ENCODE results near the gene TASP1.

The TASP1 gene

DNA sequence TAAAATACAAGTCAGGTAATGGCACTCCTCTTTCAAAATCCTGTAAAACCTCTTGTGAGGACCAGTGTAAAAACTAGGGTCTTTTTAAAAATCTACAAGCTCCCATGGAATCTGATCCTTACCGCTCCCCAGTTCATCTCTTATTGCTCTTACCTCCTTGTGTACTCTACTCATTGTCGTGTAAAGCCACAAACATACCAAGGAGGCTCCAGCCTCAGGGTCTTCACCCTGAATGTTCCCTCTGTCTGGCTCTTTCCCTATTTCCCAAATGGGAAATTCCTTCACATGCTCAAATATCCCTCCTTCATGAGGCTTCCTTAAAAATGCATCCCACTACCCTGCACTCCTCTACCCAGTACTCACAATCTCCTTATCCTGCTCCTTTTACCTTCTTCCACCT, 67.1 kb downstream of the TASP1 start:
- no peak for DNase-seq (ENCODE audit: low spot score)
- Histone ChIP-seq H3K9me3 (ENCODE audit: severe bottlenecking) (no peaks in the 10 kb centered on the region), H3K27me3 (ENCODE audit: insufficient read depth, poor library complexity, severe bottlenecking) (no peaks in the 10 kb centered on the region), H3K27ac (ENCODE audit: poor library complexity, severe bottlenecking) (no peak overlapping the region), H3K4me3 (ENCODE audit: severe bottlenecking) (no peak overlapping the region), H3K36me3 (ENCODE audit: low read depth) (peaks cover 21% of the 10 kb centered on the region), H3K4me1 (ENCODE audit: insufficient read depth, poor library complexity, severe bottlenecking) (no peaks in the 10 kb centered on the region)
- no peak for ATAC-seq (ENCODE audit: low read depth)
- TF ChIP-seq, protein P1, sequence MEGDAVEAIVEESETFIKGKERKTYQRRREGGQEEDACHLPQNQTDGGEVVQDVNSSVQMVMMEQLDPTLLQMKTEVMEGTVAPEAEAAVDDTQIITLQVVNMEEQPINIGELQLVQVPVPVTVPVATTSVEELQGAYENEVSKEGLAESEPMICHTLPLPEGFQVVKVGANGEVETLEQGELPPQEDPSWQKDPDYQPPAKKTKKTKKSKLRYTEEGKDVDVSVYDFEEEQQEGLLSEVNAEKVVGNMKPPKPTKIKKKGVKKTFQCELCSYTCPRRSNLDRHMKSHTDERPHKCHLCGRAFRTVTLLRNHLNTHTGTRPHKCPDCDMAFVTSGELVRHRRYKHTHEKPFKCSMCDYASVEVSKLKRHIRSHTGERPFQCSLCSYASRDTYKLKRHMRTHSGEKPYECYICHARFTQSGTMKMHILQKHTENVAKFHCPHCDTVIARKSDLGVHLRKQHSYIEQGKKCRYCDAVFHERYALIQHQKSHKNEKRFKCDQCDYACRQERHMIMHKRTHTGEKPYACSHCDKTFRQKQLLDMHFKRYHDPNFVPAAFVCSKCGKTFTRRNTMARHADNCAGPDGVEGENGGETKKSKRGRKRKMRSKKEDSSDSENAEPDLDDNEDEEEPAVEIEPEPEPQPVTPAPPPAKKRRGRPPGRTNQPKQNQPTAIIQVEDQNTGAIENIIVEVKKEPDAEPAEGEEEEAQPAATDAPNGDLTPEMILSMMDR (IDR thresholded peaks at IDR 0.05; ENCODE audit: poor library complexity, severe bottlenecking), result no peak

DNA sequence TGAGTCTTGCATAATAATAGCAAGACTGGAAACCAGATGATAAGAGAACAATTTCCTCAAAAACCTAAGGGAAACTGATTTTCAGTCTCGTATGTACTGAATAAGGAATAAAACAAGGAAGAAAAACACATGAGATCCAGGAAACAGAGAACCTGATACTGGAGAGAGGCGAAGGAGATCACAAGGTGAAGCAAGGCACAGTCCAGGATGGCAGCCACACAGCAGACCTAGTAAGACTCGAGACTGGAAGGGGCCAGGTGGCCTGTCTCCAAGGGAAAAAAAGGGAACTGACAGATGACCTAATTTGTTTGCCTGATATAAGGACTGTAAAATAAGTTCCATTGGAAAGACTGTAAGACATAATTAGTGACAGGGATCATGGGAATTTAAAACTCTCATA, 71.1 kb downstream of the TASP1 start:
- peaks cover 15% of the 10 kb centered on the region; the same call in 1 of the 2 replicates for H3K36me3 ChIP-seq (ENCODE audit: low read depth)
- TF ChIP-seq, protein P1 (IDR thresholded peaks at IDR 0.05; ENCODE audit: poor library complexity, severe bottlenecking), result no peak
- H3K4me3 ChIP-seq (ENCODE audit: severe bottlenecking), result no peak overlapping the region
- H3K27ac ChIP-seq (ENCODE audit: poor library complexity, severe bottlenecking), result no peak overlapping the region
- no peaks in the 10 kb centered on the region for H3K4me1 ChIP-seq (ENCODE audit: insufficient read depth, poor library complexity, severe bottlenecking)
- H3K27me3 ChIP-seq (ENCODE audit: insufficient read depth, poor library complexity, severe bottlenecking), result no peaks in the 10 kb centered on the region
- no peaks in the 10 kb centered on the region for H3K9me3 ChIP-seq (ENCODE audit: severe bottlenecking)
- DNase-seq (ENCODE audit: low spot score), result no peak
- no peak for ATAC-seq (ENCODE audit: low read depth)

DNA sequence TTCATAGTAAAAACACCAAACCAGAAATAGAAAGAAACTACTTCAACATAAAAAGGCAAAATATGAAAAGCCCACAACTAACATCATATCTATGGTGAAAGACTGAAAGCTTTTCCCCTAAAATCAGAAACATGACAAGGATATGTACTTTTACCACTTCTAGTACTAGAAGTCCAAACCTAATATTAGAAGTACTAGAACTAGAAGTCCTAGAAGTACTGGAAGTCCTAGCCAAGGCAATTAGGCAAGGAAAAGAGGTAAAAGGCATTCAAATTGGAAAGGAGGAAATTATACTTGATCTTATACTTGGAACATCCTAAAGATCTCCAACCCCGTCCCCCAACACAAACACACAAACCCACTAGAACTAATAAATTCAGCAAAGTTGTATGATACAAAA, 74.9 kb downstream of the TASP1 start:
- TF ChIP-seq, protein P1 (IDR thresholded peaks at IDR 0.05; ENCODE audit: poor library complexity, severe bottlenecking), result no peak
- H3K4me1 ChIP-seq (ENCODE audit: insufficient read depth, poor library complexity, severe bottlenecking), result no peaks in the 10 kb centered on the region
- H3K9me3 ChIP-seq (ENCODE audit: severe bottlenecking), result no peaks in the 10 kb centered on the region
- peaks cover 3% of the 10 kb centered on the region for H3K36me3 ChIP-seq (ENCODE audit: low read depth)
- DNase-seq (ENCODE audit: low spot score), result no peak
- H3K27me3 ChIP-seq (ENCODE audit: insufficient read depth, poor library complexity, severe bottlenecking), result no peaks in the 10 kb centered on the region
- no peak overlapping the region for H3K4me3 ChIP-seq (ENCODE audit: severe bottlenecking)
- no peak overlapping the region for H3K27ac ChIP-seq (ENCODE audit: poor library complexity, severe bottlenecking)
- no peak for ATAC-seq (ENCODE audit: low read depth)

DNA sequence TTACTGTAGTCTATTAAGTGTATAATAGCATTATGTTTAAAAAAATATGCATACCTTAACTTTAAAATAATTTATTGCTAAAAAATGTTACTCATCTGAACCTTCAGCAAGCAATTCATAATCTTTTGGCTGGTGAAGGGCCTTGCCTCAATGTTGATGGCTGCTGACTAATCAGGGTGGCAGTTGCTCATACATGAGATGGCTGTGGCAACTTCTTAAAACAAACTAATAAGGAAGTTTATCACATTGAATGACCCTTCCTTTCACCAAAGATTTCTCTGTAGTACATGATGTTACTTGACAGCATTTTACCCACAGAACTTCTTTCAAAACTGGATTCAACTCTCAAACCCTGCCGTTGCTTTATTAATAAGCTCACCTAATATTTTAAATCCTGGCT, 84.0 kb downstream of the TASP1 start:
- H3K27ac ChIP-seq (ENCODE audit: poor library complexity, severe bottlenecking), result no peak overlapping the region
- TF ChIP-seq, protein P1 (IDR thresholded peaks at IDR 0.05; ENCODE audit: poor library complexity, severe bottlenecking), result no peak
- peak; percentile 60; the same call in 2 of the 3 replicates for ATAC-seq (ENCODE audit: low read depth)
- no peak for DNase-seq (ENCODE audit: low spot score)
- peaks cover 25% of the 10 kb centered on the region for H3K36me3 ChIP-seq (ENCODE audit: low read depth)
- no peaks in the 10 kb centered on the region for H3K9me3 ChIP-seq (ENCODE audit: severe bottlenecking)
- H3K4me3 ChIP-seq (ENCODE audit: severe bottlenecking), result no peak overlapping the region
- H3K27me3 ChIP-seq (ENCODE audit: insufficient read depth, poor library complexity, severe bottlenecking), result no peaks in the 10 kb centered on the region
- no peaks in the 10 kb centered on the region for H3K4me1 ChIP-seq (ENCODE audit: insufficient read depth, poor library complexity, severe bottlenecking)

DNA sequence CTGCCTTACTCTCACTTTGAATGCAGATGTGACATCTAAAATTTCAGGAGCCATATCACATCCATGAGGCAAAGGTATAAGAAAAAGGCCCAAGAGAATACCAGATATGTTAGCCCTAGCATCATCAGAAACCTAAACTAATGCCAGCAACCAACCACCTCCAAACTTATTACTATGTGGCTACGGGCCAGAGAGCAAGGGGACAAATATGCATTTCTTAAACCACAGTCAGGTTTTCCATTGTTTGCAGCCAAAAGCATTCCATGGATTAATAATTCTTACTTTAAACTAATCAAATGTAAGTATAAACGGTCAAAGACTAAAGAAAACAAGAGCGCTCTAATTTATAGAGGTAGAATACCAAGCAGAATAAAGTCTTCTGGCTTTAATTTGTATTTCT, 84.7 kb downstream of the TASP1 start:
- DNase-seq (ENCODE audit: low spot score), result no peak
- Histone ChIP-seq H3K27me3 (ENCODE audit: insufficient read depth, poor library complexity, severe bottlenecking) (no peaks in the 10 kb centered on the region), H3K36me3 (ENCODE audit: low read depth) (peaks cover 24% of the 10 kb centered on the region), H3K4me3 (ENCODE audit: severe bottlenecking) (no peak overlapping the region), H3K27ac (ENCODE audit: poor library complexity, severe bottlenecking) (no peak overlapping the region), H3K9me3 (ENCODE audit: severe bottlenecking) (no peaks in the 10 kb centered on the region), H3K4me1 (ENCODE audit: insufficient read depth, poor library complexity, severe bottlenecking) (no peaks in the 10 kb centered on the region)
- ATAC-seq (ENCODE audit: low read depth), result no peak
- TF ChIP-seq, protein P1 (IDR thresholded peaks at IDR 0.05; ENCODE audit: poor library complexity, severe bottlenecking), result no peak

Data from RWPE2 (cell line).